Left colon (tissue), 2 donors: Measurements from ENCODE around the gene NUDT14. TPM values are rescaled to one million over a fixed set of nuclear protein-coding genes. Genes with fewer than 3 reads are reported as not detected.

Experiments used
- ATAC-seq: fragments of 200-7000 bp; cut with Tn5 transposase; one replicate; pipeline ENCODE4 v1.9.1; 2020; ENCODE audit warnings: mild to moderate bottlenecking, moderate library complexity
- DNase-seq, 2 donors: peaks; one replicate each; pipeline ENCODE4 v3.0.0-alpha.2; 2020
- intact Hi-C, 2 donors: fragments of 100-400 bp; cut with DNase I in 1 of 2; cut with micrococcal nuclease in 1 of 2; formaldehyde crosslinking; loops; one replicate each; pipeline versions ENCODE4 v1.11.2 to v1.14.0; 2022; cut with DNase I, micrococcal nuclease
- microRNA-seq, 2 donors: library from miRNA; unstranded; fragments of <30 nt; microRNA quantifications; one replicate each; pipeline versions ENCODE4 v1.1.0 to v1.2.0, GENCODE V29; 2020
- total RNA-seq, 2 donors: library from RNA; stranded (reverse); fragmentation: NEBNext Ultra II Directional; extraction: Animal tissue kit (Norgen Biotek cat#: 25700); gene quantifications; one replicate each; pipeline ENCODE4 v1.2.1, GENCODE V29; 2021
- donor health status: DM: no; HTN: no; CAD: no.
- donor health status: DM: yes; HTN: yes; CAD: no.

NUDT14 gene
- total RNA-seq, 2 donors from 2014 or later = 45.6 to 56.8 TPM

DNA sequence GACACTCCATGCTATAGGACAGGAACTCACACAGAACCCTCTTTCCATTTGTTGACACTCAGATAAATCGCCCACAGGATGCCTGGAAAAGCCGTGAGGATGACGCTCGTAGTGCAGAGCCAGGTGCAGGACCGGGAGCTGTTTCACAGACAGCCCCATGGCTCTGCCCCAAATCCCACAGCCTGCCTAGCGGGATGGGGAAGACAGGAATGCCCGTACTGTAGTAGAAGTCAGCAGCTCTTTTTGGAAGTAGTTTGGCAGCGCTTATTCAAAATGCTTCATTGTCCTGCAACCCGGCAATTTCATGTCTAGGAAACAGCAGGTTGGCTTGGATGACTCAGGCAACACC, 54.2 kb downstream of the NUDT14 start:
- intact Hi-C loops = no loop called here
- DNase-seq (no peak), ATAC-seq (no peak)

- ATAC-seq = peak; percentile 48
- intact Hi-C loops = no loop called here
- no peak for DNase-seq
Observed at GRCh38 chr14:105126126-105126980, 54.8 kb downstream of the NUDT14 start.

DNA sequence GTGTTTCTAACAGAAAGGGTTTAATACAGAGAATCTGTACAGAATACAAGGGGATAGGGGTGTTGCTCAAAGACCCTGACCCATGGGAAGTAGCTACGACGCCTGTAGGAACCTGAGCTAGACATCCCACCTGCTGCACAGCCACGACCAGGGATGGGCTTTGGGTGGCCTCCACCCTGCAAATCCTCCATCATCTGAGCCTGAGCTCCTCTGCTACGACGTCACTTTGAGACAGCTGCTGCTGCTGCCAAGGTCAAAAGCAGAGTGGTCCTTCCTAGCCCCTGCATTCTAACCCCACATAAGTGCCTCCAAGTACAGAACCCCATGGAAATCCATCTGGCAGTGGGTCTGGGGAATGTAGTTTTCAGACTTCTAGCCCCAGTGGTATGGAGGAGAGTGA, 56.3 kb downstream of the NUDT14 start:
- no peak for ATAC-seq
- no peak for DNase-seq

GRCh38 chr14:105123981-105124765, 56.9 kb downstream of the NUDT14 start:
- ATAC-seq (peak; percentile 87), DNase-seq (peak in 1 of 2 donors; percentile 40)
- intact Hi-C loops = no loop called here

More for the DNA sequence above, 56.3 kb downstream of the NUDT14 start:
- intact Hi-C loops = no loop called here

GRCh38 chr14:105123064-105123665, 57.9 kb downstream of the NUDT14 start:
- intact Hi-C loops = no loop called here
- ATAC-seq (peak; percentile 37), DNase-seq (no peak)

Small RNA genes within 50 kb of the gene (microRNA-seq; reads per million reads assigned to microRNA genes)
- gene MIR6765 = 0 reads per million in 2 donors

Other genes starting within 250 kb of the NUDT14 start
- gene AHNAK2, start 202.9 kb downstream of the NUDT14 start, total RNA-seq = 10 to 100 TPM in 1 of 2 donors, 1 to 10 TPM in 1; 3.2 to 23.4 TPM
- gene CLBA1, start 195.5 kb downstream of the NUDT14 start, total RNA-seq = 1 to 10 TPM; 4.2 to 6.5 TPM
- 1 to 10 TPM; 5.2 to 6.5 TPM for gene CDCA4, start 160.2 kb downstream of the NUDT14 start, total RNA-seq
- gene GPR132, start 115.9 kb downstream of the NUDT14 start, total RNA-seq = 1 to 10 TPM in 1 of 2 donors, under 1 TPM in 1; 0.73 to 3.4 TPM
- gene JAG2, start 12.5 kb downstream of the NUDT14 start, total RNA-seq = 10 to 100 TPM in 1 of 2 donors, 1 to 10 TPM in 1; 7.6 to 11.9 TPM
- 10 to 100 TPM; 52.5 to 53.6 TPM for gene BTBD6, start 67.2 kb upstream of the NUDT14 start, total RNA-seq
- gene BRF1, start 119.7 kb upstream of the NUDT14 start, total RNA-seq = 10 to 100 TPM; 29.9 to 35.1 TPM
- gene PACS2, start 133.4 kb upstream of the NUDT14 start, total RNA-seq = 10 to 100 TPM; 54.8 to 67.5 TPM
- 1 to 10 TPM in 1 of 2 donors, under 1 TPM in 1; 0.49 to 1.3 TPM for gene TEX22, start 217.2 kb upstream of the NUDT14 start, total RNA-seq
- 10 to 100 TPM; 59.2 to 77.4 TPM for gene MTA1, start 238.5 kb upstream of the NUDT14 start, total RNA-seq